Stimulated activated CD8-positive, alpha-beta memory T cell treated with anti-CD3 and anti-CD28 coated beads, Interleukin-4, amount 100 ng/mL, for 48 hours (primary cell): ENCODE data around the gene CLDND1.

ENCODE experiments used
- DNase-seq: peaks from one replicate; pipeline ENCODE4 v3.0.0-alpha.2; 2020

The CLDND1 gene

GRCh38 chr3:98513091-98513511 lies 9.6 kb downstream of the CLDND1 start:
- no peak for DNase-seq

GRCh38 chr3:98512576-98512975 lies 10.1 kb downstream of the CLDND1 start:
- no peak for DNase-seq

- no peak for DNase-seq
Observed at GRCh38 chr3:98508582-98508981, 14.1 kb downstream of the CLDND1 start.

- DNase-seq, result no peak
Observed at GRCh38 chr3:98504539-98504938, 18.2 kb downstream of the CLDND1 start.

DNA sequence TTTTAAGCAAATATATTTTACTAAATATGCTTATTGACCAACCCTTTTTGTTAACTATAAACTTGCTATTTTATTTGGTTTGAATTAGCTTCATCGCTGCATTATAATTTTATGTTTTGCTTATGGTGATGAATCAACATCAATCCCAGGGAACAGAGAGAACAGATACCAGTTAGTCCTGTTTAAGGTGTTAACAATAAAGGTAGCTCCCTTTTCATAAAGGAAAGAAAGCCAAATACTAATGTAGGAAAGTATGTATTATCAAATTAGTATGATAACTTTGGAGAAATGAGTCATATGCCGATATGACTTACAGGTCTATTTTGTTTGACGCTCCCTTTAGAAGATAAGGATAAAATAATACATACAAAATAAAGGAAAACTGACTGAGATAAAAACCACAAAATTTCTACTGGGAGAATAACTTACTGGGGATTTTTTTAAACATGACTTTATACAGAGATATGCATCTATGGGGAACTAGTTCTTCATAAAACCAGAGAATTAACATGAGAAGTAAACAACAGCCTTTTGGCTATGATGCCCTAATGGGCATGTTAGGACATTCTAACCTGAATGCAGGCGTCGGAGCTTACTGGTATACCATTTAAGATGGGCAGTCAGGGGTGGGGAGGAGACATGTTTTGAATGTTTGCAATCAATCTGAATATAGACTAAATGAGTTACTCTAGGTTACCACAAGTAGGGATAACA lies 20.7 kb downstream of the CLDND1 start:
- no peak for DNase-seq

GRCh38 chr3:98501270-98501669 lies 21.4 kb downstream of the CLDND1 start:
- DNase-seq, result no peak

- no peak for DNase-seq
Observed at GRCh38 chr3:98500019-98500418, 22.7 kb downstream of the CLDND1 start.

GRCh38 chr3:98497381-98497780 lies 25.3 kb downstream of the CLDND1 start, which contains the start of gene OR5K2:
Gene OR5K2 (plus strand): TSS chr3:98497681. CDS start chr3:98497681, 0 bp downstream.
- no peak for DNase-seq

DNA sequence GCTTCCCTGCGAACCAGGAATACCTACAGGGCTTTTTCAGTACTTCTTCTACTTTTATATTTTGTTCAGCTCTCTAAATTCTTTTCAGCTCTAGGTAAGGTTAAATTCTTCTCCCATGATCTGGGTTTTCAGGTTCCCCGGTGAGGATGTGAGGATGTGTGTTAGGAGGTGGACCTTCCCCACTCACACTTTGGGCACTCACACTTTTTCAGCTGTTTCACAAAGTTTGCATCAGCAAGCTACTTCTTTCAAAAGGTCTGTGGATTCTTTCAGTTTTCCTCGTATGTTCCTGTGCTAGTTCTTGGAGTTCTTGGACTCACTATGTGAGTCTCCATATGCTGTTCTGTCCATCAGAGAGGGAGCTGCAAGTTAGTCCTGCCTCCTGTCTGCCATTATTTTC lies 39.1 kb downstream of the CLDND1 start:
- no peak for DNase-seq

GRCh38 chr3:98482717-98483482 lies 39.8 kb downstream of the CLDND1 start:
- DNase-seq, result no peak
